GM23338 (cell line): ENCODE measurements around the gene RPL7A.

Experiments
- CREB1 ChIP-seq: fragments of 250-450 bp; sonication (Bioruptor Pico); IDR thresholded peaks from 2 replicates; pipeline ENCODE4 v1.5.0; 2020; ENCODE audit warnings: low read depth, mild to moderate bottlenecking, moderate library complexity
- CTCF ChIP-seq, 2 experiments: fragments of 200-600 bp in 1 of 2; sonication (generic) in 1 of 2; conservative IDR thresholded peaks; 2 replicates each; pipeline versions ENCODE4 v1.5.1 to v1.6.1; 2016 to 2017; ENCODE audit warnings: antibody characterized with exemption in 2 of 2, low read depth in 2 of 2, mild to moderate bottlenecking in 2 of 2, moderate library complexity in 1 of 2
- EZH2 ChIP-seq: fragments of 200-600 bp; sonication (generic); IDR thresholded peaks from one replicate; pipeline ENCODE4 v1.8.0; 2017; ENCODE audit warnings: antibody characterized with exemption, mild to moderate bottlenecking, low read depth; ENCODE audit not compliant: unreplicated experiment
- EZH2phosphoT487 ChIP-seq: fragments of 200-600 bp; sonication (generic); IDR thresholded peaks from one replicate; pipeline ENCODE4 v1.8.1; 2018; ENCODE audit warnings: antibody characterized with exemption; ENCODE audit not compliant: unreplicated experiment
- JUNB ChIP-seq: IDR thresholded peaks from one replicate; pipeline ENCODE4 v1.6.1; 2016; ENCODE audit warnings: antibody characterized with exemption; ENCODE audit not compliant: unreplicated experiment
- NANOG ChIP-seq: IDR thresholded peaks from 2 replicates; pipeline ENCODE4 v1.6.1; 2016; ENCODE audit warnings: antibody characterized with exemption, borderline replicate concordance
- POLR2AphosphoS5 ChIP-seq: IDR thresholded peaks from 2 replicates; pipeline ENCODE4 v1.6.1; 2016; ENCODE audit warnings: antibody characterized with exemption, low read depth
- REST ChIP-seq: IDR thresholded peaks from one replicate; pipeline ENCODE4 v1.6.1; 2018; ENCODE audit warnings: antibody characterized with exemption; ENCODE audit not compliant: unreplicated experiment
- STAT1 ChIP-seq: IDR thresholded peaks from one replicate; pipeline ENCODE4 v1.6.1; 2016; ENCODE audit warnings: antibody characterized with exemption; ENCODE audit not compliant: unreplicated experiment
- ZNF114 ChIP-seq: fragments of 250-450 bp; sonication (Bioruptor Pico); IDR thresholded peaks from 2 replicates; pipeline ENCODE4 v1.5.0; 2020; ENCODE audit warnings: mild to moderate bottlenecking, moderate library complexity
- TF ChIP-seq, protein P1 (sequence below): IDR thresholded peaks from 2 replicates; pipeline ENCODE4 v1.6.1; 2016; ENCODE audit warnings: antibody characterized with exemption

GRCh38 chr9:133372144-133372543, 24.1 kb downstream of the RPL7A start:
- no peak for TF ChIP-seq CTCF (conservative IDR thresholded peaks at IDR 0.05; ENCODE audit: low read depth in 2 of 2)
- no peak for TF ChIP-seq JUNB
- TF ChIP-seq EZH2phosphoT487, result no peak
- TF ChIP-seq REST, result no peak
- TF ChIP-seq POLR2AphosphoS5, result no peak
- no peak for TF ChIP-seq EZH2
- no peak for TF ChIP-seq ZNF114 (CRISPR knock-in tag)
- TF ChIP-seq, protein P1, sequence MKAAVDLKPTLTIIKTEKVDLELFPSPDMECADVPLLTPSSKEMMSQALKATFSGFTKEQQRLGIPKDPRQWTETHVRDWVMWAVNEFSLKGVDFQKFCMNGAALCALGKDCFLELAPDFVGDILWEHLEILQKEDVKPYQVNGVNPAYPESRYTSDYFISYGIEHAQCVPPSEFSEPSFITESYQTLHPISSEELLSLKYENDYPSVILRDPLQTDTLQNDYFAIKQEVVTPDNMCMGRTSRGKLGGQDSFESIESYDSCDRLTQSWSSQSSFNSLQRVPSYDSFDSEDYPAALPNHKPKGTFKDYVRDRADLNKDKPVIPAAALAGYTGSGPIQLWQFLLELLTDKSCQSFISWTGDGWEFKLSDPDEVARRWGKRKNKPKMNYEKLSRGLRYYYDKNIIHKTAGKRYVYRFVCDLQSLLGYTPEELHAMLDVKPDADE, result no peak
- no peak for TF ChIP-seq CREB1
- TF ChIP-seq STAT1, result no peak
- no peak for TF ChIP-seq NANOG
